H9 (cell line): Measurements from ENCODE around the gene MGMT. TPM values are rescaled to one million over a fixed set of nuclear protein-coding genes. Genes with fewer than 3 reads are reported as not detected.

Experiments used
- DNase-seq: peaks from one replicate; pipeline ENCODE4 v3.0.0-alpha.2; 2017
- H2AFZ ChIP-seq: one replicate; pipeline ENCODE4 v1.6.1; 2013; ENCODE audit warnings: mild to moderate bottlenecking, low read length, control low read depth, moderate library complexity
- H2AK5ac ChIP-seq: 2 replicates; pipeline ENCODE4 v1.6.1; 2013; ENCODE audit warnings: low read length, control low read depth, mixed read lengths; ENCODE audit not compliant: insufficient read length
- H2BK120ac ChIP-seq: one replicate; pipeline ENCODE4 v1.6.1; 2013; ENCODE audit warnings: low read depth, mild to moderate bottlenecking, low read length, control low read depth, inconsistent platforms; ENCODE audit not compliant: poor library complexity, severe bottlenecking
- H2BK12ac ChIP-seq: 2 replicates; pipeline ENCODE4 v1.6.1; 2013; ENCODE audit warnings: low read length, control low read depth, mixed read lengths, low read depth; ENCODE audit not compliant: insufficient read length
- H2BK15ac ChIP-seq: 2 replicates; pipeline ENCODE4 v1.6.1; 2013; ENCODE audit warnings: low read depth, low read length, control low read depth
- H2BK20ac ChIP-seq: one replicate; pipeline ENCODE4 v1.6.1; 2013; ENCODE audit warnings: low read depth, mild to moderate bottlenecking, low read length, control low read depth, inconsistent platforms; ENCODE audit not compliant: poor library complexity, severe bottlenecking
- H2BK5ac ChIP-seq: 2 replicates; pipeline ENCODE4 v1.6.1; 2013; ENCODE audit warnings: low read length, control low read depth, mixed read lengths; ENCODE audit not compliant: insufficient read length
- H3K14ac ChIP-seq: 2 replicates; pipeline ENCODE4 v1.6.1; 2013; ENCODE audit warnings: low read length, control low read depth; ENCODE audit not compliant: insufficient read depth
- H3K18ac ChIP-seq: 2 replicates; pipeline ENCODE4 v1.6.1; 2013; ENCODE audit warnings: low read depth, mild to moderate bottlenecking, mixed read lengths, low read length, control low read depth; ENCODE audit not compliant: insufficient read length
- H3K23ac ChIP-seq: 2 replicates; pipeline ENCODE4 v1.6.1; 2013; ENCODE audit warnings: low read length, control low read depth, mixed read lengths, low read depth; ENCODE audit not compliant: insufficient read length
- H3K23me2 ChIP-seq: 2 replicates; pipeline ENCODE4 v1.6.1; 2013; ENCODE audit warnings: low read depth, mild to moderate bottlenecking, mixed read lengths, low read length, control low read depth; ENCODE audit not compliant: insufficient read length, poor library complexity, severe bottlenecking
- H3K27ac ChIP-seq: 2 replicates; pipeline ENCODE4 v1.5.1; 2013; ENCODE audit warnings: low read length, control low read depth, mixed read lengths, low read depth; ENCODE audit not compliant: insufficient read length
- H3K27me3 ChIP-seq: 2 replicates; pipeline ENCODE4 v1.6.1; 2013; ENCODE audit warnings: low read length, control low read depth, inconsistent platforms; ENCODE audit not compliant: insufficient read depth
- H3K4ac ChIP-seq: 2 replicates; pipeline ENCODE4 v1.6.1; 2013; ENCODE audit warnings: low read depth, mild to moderate bottlenecking, control low read depth, inconsistent platforms, low read length, moderate library complexity
- H3K4me1 ChIP-seq: 2 replicates; pipeline ENCODE4 v1.6.1; 2013; ENCODE audit warnings: low read length, control low read depth, inconsistent platforms; ENCODE audit not compliant: insufficient read depth
- H3K4me2 ChIP-seq: 2 replicates; pipeline ENCODE4 v1.6.1; 2013; ENCODE audit warnings: low read length, control low read depth, mixed read lengths; ENCODE audit not compliant: insufficient read length, insufficient read depth
- H3K56ac ChIP-seq: 2 replicates; pipeline ENCODE4 v1.6.1; 2013; ENCODE audit warnings: low read depth, mild to moderate bottlenecking, mixed read lengths, low read length, control low read depth; ENCODE audit not compliant: insufficient read length
- H3K79me1 ChIP-seq: 2 replicates; pipeline ENCODE4 v1.6.1; 2013; ENCODE audit warnings: low read depth, mild to moderate bottlenecking, moderate library complexity, low read length, control low read depth, inconsistent platforms; ENCODE audit not compliant: insufficient read depth, poor library complexity, severe bottlenecking
- H3K79me2 ChIP-seq: 2 replicates; pipeline ENCODE4 v1.6.1; 2013; ENCODE audit warnings: low read length, control low read depth, inconsistent platforms; ENCODE audit not compliant: insufficient read depth
- H3K9ac ChIP-seq: 2 replicates; pipeline ENCODE4 v1.6.1; 2013; ENCODE audit warnings: low read length, control low read depth, mixed read lengths; ENCODE audit not compliant: insufficient read length; ENCODE audit errors: extremely low read depth
- H3K9me3 ChIP-seq: one replicate; pipeline ENCODE4 v1.6.1; 2013; ENCODE audit warnings: low read depth, low read length, inconsistent platforms; ENCODE audit not compliant: control insufficient read depth
- H3T11ph ChIP-seq: one replicate; pipeline ENCODE4 v1.6.1; 2013; ENCODE audit warnings: mild to moderate bottlenecking, low read length, control low read depth, inconsistent platforms
- H4K20me1 ChIP-seq: one replicate; pipeline ENCODE4 v1.6.1; 2013; ENCODE audit not compliant: control insufficient read depth, insufficient read length, insufficient read depth
- H4K5ac ChIP-seq: 2 replicates; pipeline ENCODE4 v1.6.1; 2013; ENCODE audit warnings: low read depth, mild to moderate bottlenecking, mixed read lengths, low read length, control low read depth; ENCODE audit not compliant: insufficient read length
- H4K8ac ChIP-seq: replicated peaks from 2 replicates; pipeline ENCODE4 v1.6.1; 2013; ENCODE audit warnings: low read length, control low read depth, mixed read lengths, low read depth; ENCODE audit not compliant: insufficient read length
- H4K91ac ChIP-seq: 2 replicates; pipeline ENCODE4 v1.6.1; 2013; ENCODE audit warnings: low read depth, mild to moderate bottlenecking, moderate library complexity, mixed read lengths, low read length, control low read depth; ENCODE audit not compliant: insufficient read length
- H3K27ac Mint-ChIP-seq, 3 experiments: 2 replicates in 2 of 3; 3 replicates in 1 of 3; pipeline ENCODE4 v1.8.0; 2020 to 2021; ENCODE audit warnings: mixed read lengths in 3 of 3, mild to moderate bottlenecking in 1 of 3, moderate library complexity in 1 of 3
- H3K27me3 Mint-ChIP-seq: 2 replicates; pipeline ENCODE4 v1.8.0; 2021; ENCODE audit warnings: low read depth, mild to moderate bottlenecking, moderate library complexity, mixed read lengths
- H3K36me3 Mint-ChIP-seq, 3 experiments: 2 replicates in 2 of 3; 3 replicates in 1 of 3; pipeline ENCODE4 v1.8.0; 2020 to 2021; ENCODE audit warnings: low read depth in 3 of 3, mixed read lengths in 3 of 3; ENCODE audit not compliant: insufficient read depth in 1 of 3
- H3K4me1 Mint-ChIP-seq, 2 experiments: 2 replicates each; pipeline ENCODE4 v1.8.0; 2020; ENCODE audit warnings: mixed read lengths in 2 of 2
- H3K4me3 Mint-ChIP-seq, 2 experiments: 2 replicates in 1 of 2; 3 replicates in 1 of 2; pipeline ENCODE4 v1.8.0; 2020 to 2021; ENCODE audit warnings: mild to moderate bottlenecking in 2 of 2, mixed read lengths in 2 of 2, moderate library complexity in 1 of 2
- H3K9me3 Mint-ChIP-seq, 2 experiments: 2 replicates in 1 of 2; 3 replicates in 1 of 2; pipeline ENCODE4 v1.8.0; 2020; ENCODE audit warnings: mild to moderate bottlenecking in 2 of 2, mixed read lengths in 2 of 2, moderate library complexity in 1 of 2
- CTCF ChIP-seq: fragments of 200-600 bp; sonication (generic); conservative IDR thresholded peaks from 3 replicates; pipeline ENCODE4 v1.8.0; 2021; ENCODE audit warnings: antibody characterized with exemption, mild to moderate bottlenecking
- WGBS: extraction: QIAGEN DNeasy Blood & Tissue Kit; methylation state at CpG from one replicate; pipeline ENCODE4 v1.1.7; 2013; ENCODE audit warnings: missing lambda C conversion rate, low lambda C conversion rate, mixed read lengths; ENCODE audit not compliant: insufficient read length; ENCODE audit errors: extremely low coverage; 5-methylcytosine and 5-hydroxymethylcytosine counted together
- total RNA-seq: library from RNA; stranded (reverse); gene quantifications from 2 replicates; pipeline ENCODE4 v1.2.1, GENCODE V29; 2021

MGMT gene
- total RNA-seq, 1 experiment from 2014 or later: 18.4 TPM

GRCh38 chr10:129464251-129464650, 2.8 kb upstream of the MGMT start:
- no peaks in the 10 kb centered on the region for H3K9me3 ChIP-seq
- H3K9ac ChIP-seq: no peak overlapping the region
- no peak overlapping the region for H2AK5ac ChIP-seq
- no peak overlapping the region for H3K4ac ChIP-seq
- no peaks in the 10 kb centered on the region; the same call in 1 of the 2 replicates for H3K4me1 ChIP-seq
- no peak overlapping the region for H2AFZ ChIP-seq
- H4K91ac ChIP-seq: no peak overlapping the region
- H2BK120ac ChIP-seq: no peak overlapping the region
- peaks cover 0 to under 1% (median 0%) of the 10 kb centered on the region in 3 experiments; a peak in 3 of 7 replicates for H3K36me3 Mint-ChIP-seq
- H3K79me1 ChIP-seq: no peaks in the 10 kb centered on the region
- H3K27me3 ChIP-seq: no peaks in the 10 kb centered on the region
- H3K18ac ChIP-seq: no peak overlapping the region
- H2BK15ac ChIP-seq: no peak overlapping the region
- no peak overlapping the region for H3K27ac Mint-ChIP-seq
- no peak overlapping the region for H3K23ac ChIP-seq
- no peak overlapping the region for H2BK20ac ChIP-seq
- no peak overlapping the region for H3T11ph ChIP-seq
- H3K4me1 Mint-ChIP-seq: peaks cover 17 to 18% of the 10 kb centered on the region in 2 experiments
- no peak overlapping the region for H2BK5ac ChIP-seq
- H3K23me2 ChIP-seq: no peaks in the 10 kb centered on the region
- no peaks in the 10 kb centered on the region for H4K20me1 ChIP-seq
- no peak for TF ChIP-seq CTCF
- no peak for DNase-seq
- H4K8ac ChIP-seq: no peak overlapping the region
- peaks cover 14% of the 10 kb centered on the region for H3K27me3 Mint-ChIP-seq
- no peak overlapping the region for H3K4me2 ChIP-seq
- no peak overlapping the region for H3K56ac ChIP-seq
- H4K5ac ChIP-seq: no peak overlapping the region
- no peak overlapping the region for H2BK12ac ChIP-seq
- H3K79me2 ChIP-seq: no peaks in the 10 kb centered on the region
- WGBS: no CpG with 5 or more reads among the region's 8 CpGs
- H3K27ac ChIP-seq: no peak overlapping the region
- no peaks in the 10 kb centered on the region; a peak in 1 of 5 replicates for H3K9me3 Mint-ChIP-seq
- H3K4me3 Mint-ChIP-seq: no peak overlapping the region
- H3K14ac ChIP-seq: no peak overlapping the region
